RKO (cell line): ENCODE measurements around the gene SYNPR.

Source experiments
- DNase-seq: peaks from one replicate; pipeline ENCODE4 v3.0.0-alpha.2; 2016; ENCODE audit warnings: low spot score

SYNPR gene

GRCh38 chr3:63308072-63308471 is 30.0 kb downstream of the SYNPR start:
- DNase-seq, result no peak

GRCh38 chr3:63309768-63310167 is 31.7 kb downstream of the SYNPR start:
- no peak for DNase-seq

- no peak for DNase-seq
These were observed 45.7 kb downstream of the SYNPR start for GRCh38 chr3:63323766-63324165.

GRCh38 chr3:63324621-63325020 is 46.5 kb downstream of the SYNPR start:
- DNase-seq, result no peak

- no peak for DNase-seq
These were observed 47.3 kb downstream of the SYNPR start for GRCh38 chr3:63325386-63325785.

- DNase-seq, result peak; percentile 24
These were observed 50.3 kb downstream of the SYNPR start for GRCh38 chr3:63328365-63328764.

- no peak for DNase-seq
These were observed 53.4 kb downstream of the SYNPR start for GRCh38 chr3:63331520-63331919.

GRCh38 chr3:63333815-63334214 is 55.7 kb downstream of the SYNPR start:
- DNase-seq, result peak; percentile 22

GRCh38 chr3:63338351-63338750 is 60.2 kb downstream of the SYNPR start:
- DNase-seq, result no peak

- peak; percentile 88 for DNase-seq
These were observed 65.6 kb downstream of the SYNPR start for GRCh38 chr3:63343674-63344073.

GRCh38 chr3:63344661-63345060 is 66.6 kb downstream of the SYNPR start:
- no peak for DNase-seq

GRCh38 chr3:63349583-63350573 is 71.8 kb downstream of the SYNPR start:
- DNase-seq, result peak; percentile 70

- peak; percentile 75 for DNase-seq
These were observed 73.3 kb downstream of the SYNPR start for GRCh38 chr3:63351159-63352007.

GRCh38 chr3:63352008-63352279 is 73.8 kb downstream of the SYNPR start:
- no peak for DNase-seq

- peak; percentile 62 for DNase-seq
These were observed 75.3 kb downstream of the SYNPR start for GRCh38 chr3:63353383-63353782.

- no peak for DNase-seq
These were observed 76.1 kb downstream of the SYNPR start for GRCh38 chr3:63354160-63354559.

GRCh38 chr3:63355809-63356208 is 77.7 kb downstream of the SYNPR start:
- DNase-seq, result no peak

- DNase-seq, result peak; percentile 79
These were observed 86.4 kb downstream of the SYNPR start for GRCh38 chr3:63364495-63364894.

- peak; percentile 3 for DNase-seq
These were observed 86.8 kb downstream of the SYNPR start for GRCh38 chr3:63364910-63365309.

- DNase-seq, result no peak
These were observed 87.6 kb downstream of the SYNPR start for GRCh38 chr3:63365671-63366070.

GRCh38 chr3:63370094-63370493 is 92.0 kb downstream of the SYNPR start:
- DNase-seq, result no peak

- DNase-seq, result no peak
These were observed 104.9 kb downstream of the SYNPR start for GRCh38 chr3:63383040-63383439.

GRCh38 chr3:63384382-63384781 is 106.3 kb downstream of the SYNPR start:
- no peak for DNase-seq
